ENCODE results near the gene SLC8A1.

SLC8A1 gene

GRCh38 chr2:40193670-40194026 lies 258.2 kb downstream of the SLC8A1 start:
- Histone ChIP-seq H3K79me2 (ENCODE audit: insufficient read depth, low read length) (no peaks in the 10 kb centered on the region), H3K36me3 (ENCODE audit: insufficient read depth, low read length) (0 out of 2 replicates have a peak, but pooled peaks cover 2% of the 10 kb centered on the region), H2AFZ (ENCODE audit: low read depth, low read length) (no peak overlapping the region), H4K20me1 (ENCODE audit: insufficient read depth, low read length) (no peaks in the 10 kb centered on the region), H3K27ac (ENCODE audit: low read length) (no peak overlapping the region), H3K9me3 (ENCODE audit: insufficient read depth, low read length, severe bottlenecking) (no peaks in the 10 kb centered on the region), H3K27me3 (ENCODE audit: insufficient read depth, low read length, poor library complexity) (no peaks in the 10 kb centered on the region), H3K4me2 (ENCODE audit: insufficient read depth, low read length) (no peak overlapping the region), H3K4me3 (ENCODE audit: low read depth in 1 of 2, low read length in 2 of 2) (no peak overlapping the region), H3K9ac (ENCODE audit: low read depth, low read length) (no peak overlapping the region), H3K4me1 (ENCODE audit: insufficient read depth, low read length) (no peaks in the 10 kb centered on the region)
- ATAC-seq (ENCODE audit: insufficient read depth, low read depth) (no peak), DNase-seq (no peak)
- TF ChIP-seq EZH2 (IDR thresholded peaks at IDR 0.05; ENCODE audit: borderline replicate concordance, low read depth, low read length, severe bottlenecking) (no peak), CTCF (IDR thresholded peaks at IDR 0.05; ENCODE audit: borderline replicate concordance, extremely low read depth, low read length, poor library complexity, severe bottlenecking) (no peak)

- Histone ChIP-seq H3K27ac (ENCODE audit: low read length) (no peak overlapping the region), H3K36me3 (ENCODE audit: insufficient read depth, low read length) (0 out of 2 replicates have a peak, but pooled peaks cover 2% of the 10 kb centered on the region), H3K4me2 (ENCODE audit: insufficient read depth, low read length) (no peak overlapping the region), H3K9ac (ENCODE audit: low read depth, low read length) (no peak overlapping the region), H3K4me1 (ENCODE audit: insufficient read depth, low read length) (no peaks in the 10 kb centered on the region), H4K20me1 (ENCODE audit: insufficient read depth, low read length) (no peaks in the 10 kb centered on the region), H3K9me3 (ENCODE audit: insufficient read depth, low read length, severe bottlenecking) (no peaks in the 10 kb centered on the region), H3K27me3 (ENCODE audit: insufficient read depth, low read length, poor library complexity) (no peaks in the 10 kb centered on the region), H3K4me3 (ENCODE audit: low read depth in 1 of 2, low read length in 2 of 2) (no peak overlapping the region), H3K79me2 (ENCODE audit: insufficient read depth, low read length) (no peaks in the 10 kb centered on the region), H2AFZ (ENCODE audit: low read depth, low read length) (no peak overlapping the region)
- no peak for TF ChIP-seq CTCF (IDR thresholded peaks at IDR 0.05; ENCODE audit: borderline replicate concordance, extremely low read depth, low read length, poor library complexity, severe bottlenecking)
- TF ChIP-seq EZH2 (IDR thresholded peaks at IDR 0.05; ENCODE audit: borderline replicate concordance, low read depth, low read length, severe bottlenecking): no peak
- no peak for DNase-seq
- no peak for ATAC-seq (ENCODE audit: insufficient read depth, low read depth)
Observed at GRCh38 chr2:40192864-40193669, 258.8 kb downstream of the SLC8A1 start.

- Histone ChIP-seq H3K27ac (ENCODE audit: low read length) (no peak overlapping the region), H3K27me3 (ENCODE audit: insufficient read depth, low read length, poor library complexity) (no peaks in the 10 kb centered on the region), H3K4me3 (ENCODE audit: low read depth in 1 of 2, low read length in 2 of 2) (no peak overlapping the region), H3K9me3 (ENCODE audit: insufficient read depth, low read length, severe bottlenecking) (no peaks in the 10 kb centered on the region), H3K9ac (ENCODE audit: low read depth, low read length) (no peak overlapping the region), H4K20me1 (ENCODE audit: insufficient read depth, low read length) (no peaks in the 10 kb centered on the region), H3K79me2 (ENCODE audit: insufficient read depth, low read length) (no peaks in the 10 kb centered on the region), H3K4me2 (ENCODE audit: insufficient read depth, low read length) (no peak overlapping the region), H3K4me1 (ENCODE audit: insufficient read depth, low read length) (no peaks in the 10 kb centered on the region), H2AFZ (ENCODE audit: low read depth, low read length) (no peak overlapping the region), H3K36me3 (ENCODE audit: insufficient read depth, low read length) (no peaks in the 10 kb centered on the region)
- ATAC-seq (ENCODE audit: insufficient read depth, low read depth) (no peak), DNase-seq (no peak)
- no peak for TF ChIP-seq CTCF (IDR thresholded peaks at IDR 0.05; ENCODE audit: borderline replicate concordance, extremely low read depth, low read length, poor library complexity, severe bottlenecking)
- TF ChIP-seq EZH2 (IDR thresholded peaks at IDR 0.05; ENCODE audit: borderline replicate concordance, low read depth, low read length, severe bottlenecking): no peak
Observed at GRCh38 chr2:40190457-40190856, 261.4 kb downstream of the SLC8A1 start.
